IMR-90 (cell line): ENCODE results near the gene COL20A1. TPM values are rescaled to one million over a fixed set of nuclear protein-coding genes. Genes with fewer than 3 reads are reported as not detected.

ENCODE experiments used
- ATAC-seq: fragments of 200-7000 bp; cut with Tn5 transposase; 2 replicates; pipeline ENCODE4 v1.9.1; 2020; ENCODE audit warnings: low read depth, mild to moderate bottlenecking, moderate library complexity
- BruUV-seq: library from RNA; stranded (reverse); fragments of 400-500 nt; replicated peaks from 2 replicates; lab custom pipeline; 2021; lab: Mats Ljungman, UMichigan
- CTCF ChIA-PET: fragments of 300-600 bp; formaldehyde crosslinking; extraction: SDS; loops from one replicate; lab custom pipeline; 2021; ENCODE audit warnings: antibody characterized with exemption; lab: Yijun Ruan, JAX
- POLR2A ChIA-PET: fragments of 300-600 bp; sonication (Branson Sonifier 250); formaldehyde crosslinking; loops from one replicate; lab custom pipeline; 2022; ENCODE audit warnings: antibody characterized with exemption; ENCODE audit not compliant: unreplicated experiment; lab: Charles Lee
- DNase-seq: peaks from one replicate; pipeline ENCODE4 v3.0.0; 2013
- H2AFZ ChIP-seq: replicated peaks from 2 replicates; pipeline ENCODE3; 2013; ENCODE audit warnings: low read length, mild to moderate bottlenecking; ENCODE audit not compliant: poor library complexity
- H2AK5ac ChIP-seq: 2 replicates; pipeline ENCODE4 v1.6.1; 2013; ENCODE audit warnings: low read depth, low read length, inconsistent platforms
- H2AK9ac ChIP-seq: replicated peaks from 2 replicates; pipeline ENCODE3; 2013; ENCODE audit warnings: mild to moderate bottlenecking, low read depth, low read length, moderate library complexity; ENCODE audit not compliant: poor library complexity
- H2BK120ac ChIP-seq: 2 replicates; pipeline ENCODE4 v1.6.1; 2013; ENCODE audit warnings: low read depth, low read length, inconsistent platforms
- H2BK15ac ChIP-seq: 3 replicates; pipeline ENCODE4 v1.6.1; 2013; ENCODE audit warnings: low read depth, low read length, inconsistent platforms
- H2BK20ac ChIP-seq: 2 replicates; pipeline ENCODE4 v1.6.1; 2013; ENCODE audit warnings: low read depth, mild to moderate bottlenecking, inconsistent platforms, low read length, moderate library complexity
- H2BK5ac ChIP-seq: 2 replicates; pipeline ENCODE4 v1.6.1; 2013; ENCODE audit warnings: mild to moderate bottlenecking, low read depth, low read length, inconsistent platforms; ENCODE audit not compliant: poor library complexity, severe bottlenecking
- H3K14ac ChIP-seq: replicated peaks from 2 replicates; pipeline ENCODE4 v1.6.1; 2013; ENCODE audit warnings: low read depth, low read length, inconsistent platforms
- H3K18ac ChIP-seq: 2 replicates; pipeline ENCODE4 v1.6.1; 2013; ENCODE audit warnings: low read depth, low read length, control low read depth
- H3K23ac ChIP-seq: 2 replicates; pipeline ENCODE4 v1.6.1; 2013; ENCODE audit warnings: low read depth, low read length, inconsistent platforms
- H3K27ac ChIP-seq: 2 replicates; pipeline ENCODE4 v1.5.1; 2013; ENCODE audit warnings: mild to moderate bottlenecking, control low read depth, low read length; ENCODE audit not compliant: insufficient read depth
- H3K27me3 ChIP-seq: 2 replicates; pipeline ENCODE4 v1.6.1; 2013; ENCODE audit warnings: low read length; ENCODE audit not compliant: control insufficient read depth, insufficient read depth
- H3K36me3 ChIP-seq: 2 replicates; pipeline ENCODE4 v1.6.1; 2013; ENCODE audit warnings: low read length, mixed read lengths; ENCODE audit not compliant: control insufficient read depth, insufficient read depth
- H3K4ac ChIP-seq: 2 replicates; pipeline ENCODE4 v1.6.1; 2013; ENCODE audit warnings: low read depth, low read length, inconsistent platforms
- H3K4me1 ChIP-seq: 2 replicates; pipeline ENCODE4 v1.6.1; 2013; ENCODE audit warnings: low read length, mixed read lengths; ENCODE audit not compliant: control insufficient read depth, insufficient read depth
- H3K4me2 ChIP-seq: 2 replicates; pipeline ENCODE4 v1.6.1; 2013; ENCODE audit warnings: low read depth, mild to moderate bottlenecking, control low read depth, low read length, moderate library complexity
- H3K4me3 ChIP-seq: 2 replicates; pipeline ENCODE4 v1.5.1; 2013; ENCODE audit warnings: low read depth, mild to moderate bottlenecking, control low read depth, low read length, moderate library complexity; ENCODE audit not compliant: insufficient read depth
- H3K56ac ChIP-seq: 2 replicates; pipeline ENCODE4 v1.6.1; 2013; ENCODE audit warnings: low read length, inconsistent platforms; ENCODE audit not compliant: insufficient read depth; ENCODE audit errors: extremely low read depth
- H3K79me1 ChIP-seq, 2 experiments: 2 replicates each; pipeline ENCODE4 v1.6.1; 2013; ENCODE audit warnings: low read length in 2 of 2, inconsistent platforms in 1 of 2, low read depth in 1 of 2
- H3K9ac ChIP-seq: 2 replicates; pipeline ENCODE4 v1.6.1; 2013; ENCODE audit warnings: low read depth, low read length, control low read depth
- H3K9me1 ChIP-seq: 2 replicates; pipeline ENCODE4 v1.6.1; 2013; ENCODE audit warnings: low read length, inconsistent platforms; ENCODE audit not compliant: insufficient read depth
- H3K9me3 ChIP-seq: 2 replicates; pipeline ENCODE4 v1.6.1; 2013; ENCODE audit warnings: low read length; ENCODE audit not compliant: control insufficient read depth, insufficient read depth
- H4K20me1 ChIP-seq: 2 replicates; pipeline ENCODE4 v1.6.1; 2013; ENCODE audit warnings: low read length, inconsistent platforms; ENCODE audit not compliant: insufficient read depth
- H4K5ac ChIP-seq: 2 replicates; pipeline ENCODE4 v1.6.1; 2013; ENCODE audit warnings: mild to moderate bottlenecking, low read depth, low read length, control low read depth
- H4K8ac ChIP-seq, 2 experiments: 2 replicates each; pipeline ENCODE4 v1.6.1; 2013; ENCODE audit warnings: low read depth in 2 of 2, low read length in 2 of 2, control low read depth in 1 of 2, inconsistent platforms in 1 of 2
- H4K91ac ChIP-seq: 2 replicates; pipeline ENCODE4 v1.6.1; 2013; ENCODE audit warnings: low read depth, low read length, inconsistent platforms; ENCODE audit not compliant: insufficient read depth
- BHLHE40 ChIP-seq: fragments of 150-350 bp; IDR thresholded peaks from 2 replicates; pipeline ENCODE4 v1.6.1; 2016; ENCODE audit warnings: mild to moderate bottlenecking, low read depth, low read length
- CEBPB ChIP-seq: IDR thresholded peaks from 2 replicates; pipeline ENCODE4 v1.6.1; 2012; ENCODE audit warnings: low read depth, low read length, improper control_type of control experiment
- CHD1 ChIP-seq: IDR thresholded peaks from 2 replicates; pipeline ENCODE4 v1.6.1; 2012; ENCODE audit warnings: low read depth, low read length, improper control_type of control experiment
- CTCF ChIP-seq: conservative IDR thresholded peaks from 2 replicates; pipeline ENCODE4 v1.5.1; 2012; ENCODE audit warnings: mild to moderate bottlenecking, low read depth, low read length, improper control_type of control experiment
- FOS ChIP-seq: fragments of 150-350 bp; IDR thresholded peaks from 2 replicates; pipeline ENCODE4 v1.6.1; 2016; ENCODE audit warnings: low read depth, low read length
- MAFK ChIP-seq: IDR thresholded peaks from 2 replicates; pipeline ENCODE4 v1.6.1; 2012; ENCODE audit warnings: low read depth, low read length, improper control_type of control experiment
- MAZ ChIP-seq: IDR thresholded peaks from 2 replicates; pipeline ENCODE4 v1.6.1; 2012; ENCODE audit warnings: low read depth, mild to moderate bottlenecking, low read length, improper control_type of control experiment, moderate library complexity, borderline replicate concordance
- MXI1 ChIP-seq: IDR thresholded peaks from 2 replicates; pipeline ENCODE4 v1.6.1; 2012; ENCODE audit warnings: low read depth, mild to moderate bottlenecking, low read length, moderate library complexity, borderline replicate concordance
- NFE2L2 ChIP-seq: fragments of 150-350 bp; IDR thresholded peaks from 2 replicates; pipeline ENCODE4 v1.6.1; 2016; ENCODE audit warnings: low read depth, mild to moderate bottlenecking, low read length
- POLR2A ChIP-seq: IDR thresholded peaks from 2 replicates; pipeline ENCODE4 v1.6.1; 2012; ENCODE audit warnings: mild to moderate bottlenecking, low read depth, low read length
- RAD21 ChIP-seq: IDR thresholded peaks from 2 replicates; pipeline ENCODE4 v1.6.1; 2012; ENCODE audit warnings: low read length, improper control_type of control experiment
- RCOR1 ChIP-seq: IDR thresholded peaks from 2 replicates; pipeline ENCODE4 v1.6.1; 2012; ENCODE audit warnings: mild to moderate bottlenecking, low read length, improper control_type of control experiment; ENCODE audit not compliant: insufficient replicate concordance
- RFX5 ChIP-seq: IDR thresholded peaks from 2 replicates; pipeline ENCODE4 v1.8.0; 2012; ENCODE audit warnings: low read depth, mild to moderate bottlenecking, low read length, moderate library complexity
- SMC3 ChIP-seq: fragments of 150-350 bp; IDR thresholded peaks from 2 replicates; pipeline ENCODE4 v1.6.1; 2016; ENCODE audit warnings: low read depth, mild to moderate bottlenecking, antibody characterized with exemption, low read length, moderate library complexity
- USF2 ChIP-seq: fragments of 150-350 bp; IDR thresholded peaks from 2 replicates; pipeline ENCODE4 v1.6.1; 2017; ENCODE audit warnings: mild to moderate bottlenecking, antibody characterized with exemption, low read length, low read depth
- WGBS, 2 experiments: methylation state at CpG; one replicate each; pipeline versions ENCODE4 v1.1.5 to v1.1.7; 2013; ENCODE audit warnings: missing lambda C conversion rate in 2 of 2; ENCODE audit not compliant: insufficient read length in 1 of 2; ENCODE audit errors: extremely low coverage in 2 of 2; 5-methylcytosine and 5-hydroxymethylcytosine counted together
- dilution Hi-C: fragments of 300-500 bp; cut with HindIII; formaldehyde crosslinking; loops from one replicate; pipeline ENCODE4 v1.14.3; 2018; ENCODE audit warnings: low sequenced_read_pairs; ENCODE audit not compliant: unreplicated experiment
- in situ Hi-C: fragments of 300-500 bp; cut with MboI; formaldehyde crosslinking; loops from 3 replicates; pipeline ENCODE4 v1.14.3; 2019; ENCODE audit warnings: low sequenced_read_pairs, inconsistent platforms, mixed read lengths
- intact Hi-C: fragments of 100-400 bp; cut with micrococcal nuclease; formaldehyde crosslinking; loops from 2 replicates; pipeline ENCODE4 v1.10.0; 2022
- polyA plus RNA-seq, 3 experiments: library from polyadenylated mRNA; depleted of rRNA; stranded (reverse); fragments of >200 nt; gene quantifications; 2 replicates each; pipeline ENCODE4 v1.2.3, GENCODE V29; 2012; ENCODE audit warnings: low replicate concordance in 1 of 3
- total RNA-seq: library from RNA; depleted of rRNA; stranded (reverse); fragments of >200 nt; gene quantifications from 2 replicates; pipeline ENCODE4 v1.2.3, GENCODE V29; 2012
- TF ChIP-seq, protein P1 (sequence below): fragments of 150-350 bp; IDR thresholded peaks from 2 replicates; pipeline ENCODE4 v1.6.1; 2016; ENCODE audit warnings: low read depth, mild to moderate bottlenecking, low read length, moderate library complexity, borderline replicate concordance

Gene COL20A1
- total and polyA plus RNA-seq, 2 of the 4 experiments (the other 2 are of a cell fraction): not detected

DNA sequence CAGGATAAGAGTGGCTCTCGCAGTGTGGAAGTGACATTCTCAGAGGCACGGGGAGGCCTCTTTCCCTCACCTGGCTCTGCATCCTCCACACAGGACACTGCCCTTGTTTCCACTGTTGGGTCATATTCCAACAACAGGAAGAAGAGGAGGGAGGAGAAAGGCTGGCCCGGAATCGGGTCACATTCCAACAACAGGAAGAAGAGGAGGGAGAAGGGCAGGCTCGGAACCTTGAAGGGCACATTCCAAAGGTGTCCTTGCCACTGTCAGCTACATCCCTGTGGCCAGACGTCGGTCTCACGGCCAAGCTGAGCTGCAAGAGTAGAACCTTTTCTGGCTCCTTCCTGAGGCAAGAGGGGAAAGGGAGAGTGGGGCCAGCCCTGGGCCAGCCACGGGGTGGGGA, 42.7 kb downstream of the COL20A1 start:
- H4K8ac ChIP-seq: no peak overlapping the region
- no TSS peak for BruUV-seq
- TF ChIP-seq, protein P1, sequence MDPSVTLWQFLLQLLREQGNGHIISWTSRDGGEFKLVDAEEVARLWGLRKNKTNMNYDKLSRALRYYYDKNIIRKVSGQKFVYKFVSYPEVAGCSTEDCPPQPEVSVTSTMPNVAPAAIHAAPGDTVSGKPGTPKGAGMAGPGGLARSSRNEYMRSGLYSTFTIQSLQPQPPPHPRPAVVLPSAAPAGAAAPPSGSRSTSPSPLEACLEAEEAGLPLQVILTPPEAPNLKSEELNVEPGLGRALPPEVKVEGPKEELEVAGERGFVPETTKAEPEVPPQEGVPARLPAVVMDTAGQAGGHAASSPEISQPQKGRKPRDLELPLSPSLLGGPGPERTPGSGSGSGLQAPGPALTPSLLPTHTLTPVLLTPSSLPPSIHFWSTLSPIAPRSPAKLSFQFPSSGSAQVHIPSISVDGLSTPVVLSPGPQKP: no peak
- TF ChIP-seq MAFK: no peak
- TF ChIP-seq CTCF: no peak
- no peak for TF ChIP-seq USF2
- no peak for TF ChIP-seq CEBPB
- TF ChIP-seq CHD1: no peak
- no peak for TF ChIP-seq RFX5
- TF ChIP-seq SMC3: no peak
- no peak for TF ChIP-seq BHLHE40
- TF ChIP-seq FOS: no peak
- TF ChIP-seq MXI1: no peak
- TF ChIP-seq MAZ: no peak
- TF ChIP-seq POLR2A: no peak
- TF ChIP-seq RAD21: no peak
- TF ChIP-seq NFE2L2: no peak
- no peak for TF ChIP-seq RCOR1
- no peak overlapping the region for H4K91ac ChIP-seq
- no peak overlapping the region for H3K56ac ChIP-seq
- H2BK5ac ChIP-seq: no peak overlapping the region
- dilution Hi-C loops (no loop called here), in situ Hi-C loops (no loop called here), intact Hi-C loops (no loop called here)
- H3K36me3 ChIP-seq: no peaks in the 10 kb centered on the region
- no peak for ATAC-seq
- no peak overlapping the region for H2BK15ac ChIP-seq
- peaks cover 6% of the 10 kb centered on the region for H3K9me3 ChIP-seq
- no peak overlapping the region for H2AK9ac ChIP-seq
- H3K27ac ChIP-seq: no peak overlapping the region
- H4K5ac ChIP-seq: no peak overlapping the region
- no peak overlapping the region for H3K18ac ChIP-seq
- WGBS, 2 experiments: 20% methylated on average over 3 of the region's 9 CpGs; no CpG with 5 or more reads in 1 of the 2 experiments
- H2AFZ ChIP-seq: no peak overlapping the region
- no peak overlapping the region for H2BK120ac ChIP-seq
- peaks cover 16% of the 10 kb centered on the region for H3K27me3 ChIP-seq
- no peak overlapping the region for H3K4ac ChIP-seq
- no peak overlapping the region for H3K4me2 ChIP-seq
- H3K4me3 ChIP-seq: no peak overlapping the region
- ChIA-PET POLR2A (no interaction called here), CTCF (no interaction called here)
- no peak for DNase-seq
- H3K9me1 ChIP-seq: no peaks in the 10 kb centered on the region
- no peak overlapping the region for H3K23ac ChIP-seq
- H3K14ac ChIP-seq: no peak overlapping the region
- H2AK5ac ChIP-seq: no peak overlapping the region
- H4K20me1 ChIP-seq: no peaks in the 10 kb centered on the region
- H3K9ac ChIP-seq: no peak overlapping the region
- H3K4me1 ChIP-seq: no peaks in the 10 kb centered on the region
- H3K79me1 ChIP-seq: no peaks in the 10 kb centered on the region
- no peak overlapping the region for H2BK20ac ChIP-seq
